Right atrium auricular region (tissue), 2 donors: ENCODE data around the gene HTR2C. TPM values are rescaled to one million over a fixed set of nuclear protein-coding genes. Genes with fewer than 3 reads are reported as not detected.

ENCODE experiments used
- DNase-seq: peaks from one replicate; pipeline ENCODE4 v3.0.0-alpha.2; 2019; ENCODE audit warnings: low spot score
- H3K27ac ChIP-seq, 2 donors: fragments of 200-600 bp; sonication (generic); 1 replicate in 1 of 2; 2 replicates in 1 of 2; pipeline ENCODE4 v1.5.1; 2016 to 2019
- H3K27me3 ChIP-seq, 2 donors: fragments of 200-600 bp; sonication (generic); one replicate each; pipeline versions ENCODE4 v1.5.1 to v1.6.0; 2017 to 2019
- H3K36me3 ChIP-seq: fragments of 200-600 bp; sonication (generic); one replicate; pipeline ENCODE4 v1.5.1; 2016
- H3K4me1 ChIP-seq, 2 donors: fragments of 200-600 bp; sonication (generic); one replicate each; pipeline versions ENCODE4 v1.5.1 to v1.6.0; 2017 to 2019
- H3K4me3 ChIP-seq, 2 donors: fragments of 200-600 bp; sonication (generic); 1 replicate in 1 of 2; 2 replicates in 1 of 2; pipeline ENCODE4 v1.5.1; 2017 to 2019; ENCODE audit warnings: mild to moderate bottlenecking in 1 of 2, moderate library complexity in 1 of 2
- H3K9me3 ChIP-seq, 2 donors: fragments of 200-600 bp; sonication (generic); one replicate each; pipeline ENCODE4 v1.5.1; 2019
- CTCF ChIP-seq, 2 donors: fragments of 200-600 bp; sonication (generic); IDR thresholded peaks; one replicate each; pipeline ENCODE4 v1.5.1; 2019; ENCODE audit warnings: antibody characterized with exemption in 2 of 2
- total RNA-seq, 2 donors: library from RNA; depleted of rRNA; stranded (reverse); fragments of >200 nt; gene quantifications; one replicate each; pipeline ENCODE4 v1.1.0, GENCODE V29; 2016

Gene HTR2C
- total RNA-seq, 2 donors from 2014 or later, result 0.12 TPM; not detected in 1

GRCh38 chrX:114611018-114611619 lies 27.2 kb downstream of the HTR2C start:
- Histone ChIP-seq H3K9me3 (no peaks in the 10 kb centered on the region), H3K27ac (no peak overlapping the region), H3K4me1 (no peaks in the 10 kb centered on the region), H3K4me3 (no peak overlapping the region), H3K27me3 (no peaks in the 10 kb centered on the region), H3K36me3 (no peaks in the 10 kb centered on the region)
- TF ChIP-seq CTCF (IDR thresholded peaks at IDR 0.05), result peak; percentile 79 to 86
- no peak for DNase-seq

GRCh38 chrX:114615765-114616164 lies 31.9 kb downstream of the HTR2C start:
- Histone ChIP-seq H3K36me3 (no peaks in the 10 kb centered on the region), H3K4me3 (no peak overlapping the region), H3K27me3 (no peaks in the 10 kb centered on the region), H3K27ac (no peak overlapping the region), H3K9me3 (no peaks in the 10 kb centered on the region), H3K4me1 (no peaks in the 10 kb centered on the region)
- no peak for TF ChIP-seq CTCF (IDR thresholded peaks at IDR 0.05)
- DNase-seq, result no peak

GRCh38 chrX:114619874-114620273 lies 36.0 kb downstream of the HTR2C start:
- no peaks in the 10 kb centered on the region for H3K4me1 ChIP-seq
- DNase-seq, result no peak
- no peaks in the 10 kb centered on the region for H3K36me3 ChIP-seq
- TF ChIP-seq CTCF (IDR thresholded peaks at IDR 0.05), result peak in 1 of 2 donors; percentile 52
- H3K27me3 ChIP-seq, result no peaks in the 10 kb centered on the region
- H3K4me3 ChIP-seq, result no peak overlapping the region
- H3K27ac ChIP-seq, result no peak overlapping the region
- H3K9me3 ChIP-seq, result no peaks in the 10 kb centered on the region

- no peak for DNase-seq
- H3K36me3 ChIP-seq, result no peaks in the 10 kb centered on the region
- H3K27me3 ChIP-seq, result no peaks in the 10 kb centered on the region
- no peak overlapping the region for H3K4me3 ChIP-seq
- no peaks in the 10 kb centered on the region for H3K4me1 ChIP-seq
- H3K27ac ChIP-seq, result no peak overlapping the region
- no peaks in the 10 kb centered on the region for H3K9me3 ChIP-seq
- TF ChIP-seq CTCF (IDR thresholded peaks at IDR 0.05), result peak in 1 of 2 donors; percentile 49
Observed at GRCh38 chrX:114626323-114626722, 42.4 kb downstream of the HTR2C start.

GRCh38 chrX:114635986-114636385 lies 52.1 kb downstream of the HTR2C start:
- DNase-seq, result no peak
- no peak overlapping the region for H3K4me3 ChIP-seq
- no peaks in the 10 kb centered on the region for H3K9me3 ChIP-seq
- TF ChIP-seq CTCF (IDR thresholded peaks at IDR 0.05), result no peak
- no peaks in the 10 kb centered on the region for H3K27me3 ChIP-seq
- H3K4me1 ChIP-seq, result no peaks in the 10 kb centered on the region
- H3K27ac ChIP-seq, result no peak overlapping the region
- no peaks in the 10 kb centered on the region for H3K36me3 ChIP-seq

- no peaks in the 10 kb centered on the region for H3K9me3 ChIP-seq
- H3K36me3 ChIP-seq, result no peaks in the 10 kb centered on the region
- H3K27me3 ChIP-seq, result no peaks in the 10 kb centered on the region
- H3K4me3 ChIP-seq, result no peak overlapping the region
- DNase-seq, result no peak
- H3K27ac ChIP-seq, result no peak overlapping the region
- TF ChIP-seq CTCF (IDR thresholded peaks at IDR 0.05), result no peak
- H3K4me1 ChIP-seq, result no peaks in the 10 kb centered on the region
Observed at GRCh38 chrX:114650351-114650750, 66.5 kb downstream of the HTR2C start.
